Cerebellar nuclear complex (tissue), 1 donor: ENCODE measurements around the gene TNFSF13.
"Not testable (repeated sequence)": the region's sequence is repeated elsewhere in the genome, so short reads cannot be mapped to it uniquely, and the experiment has no call there.

Experiments used
- DNase-seq, 2 experiments: peaks; one replicate each; lab custom pipeline; 2025; lab: John Stamatoyannopoulos, UW

TNFSF13 gene

GRCh38 chr17:7591596-7591995 lies 33.0 kb downstream of the TNFSF13 start:
- DNase-seq, result no peak

GRCh38 chr17:7592422-7593021 lies 34.0 kb downstream of the TNFSF13 start:
- no peak for DNase-seq

- no peak for DNase-seq
Measured at GRCh38 chr17:7593296-7593695, 34.7 kb downstream of the TNFSF13 start.

GRCh38 chr17:7597561-7597960 lies 39.0 kb downstream of the TNFSF13 start:
- not testable (repeated sequence) for DNase-seq

GRCh38 chr17:7606280-7606679 lies 47.7 kb downstream of the TNFSF13 start:
- no peak for DNase-seq

GRCh38 chr17:7610641-7611040 lies 52.1 kb downstream of the TNFSF13 start:
- no peak for DNase-seq
